ENCODE results near the gene NTN1.

NTN1 gene

GRCh38 chr17:9206741-9207332 lies 185.5 kb downstream of the NTN1 start:
- peaks cover 0 to 4% of the 10 kb centered on the region in 2 donors for H3K36me3 ChIP-seq (ENCODE audit: control insufficient read depth in 2 of 2, insufficient read depth in 2 of 2, low read length in 2 of 2)
- no peaks in the 10 kb centered on the region for H3K27me3 ChIP-seq (ENCODE audit: control insufficient read depth in 1 of 2, insufficient read depth in 2 of 2, low read length in 2 of 2)
- H3K9me3 ChIP-seq (ENCODE audit: control insufficient read depth in 2 of 2, low read length in 2 of 2) = no peaks in the 10 kb centered on the region
- H3K4me1 ChIP-seq (ENCODE audit: control insufficient read depth, insufficient read depth, low read length) = peaks cover 17% of the 10 kb centered on the region
- H3K27ac ChIP-seq (ENCODE audit: low read length) = no peak overlapping the region
- no peak overlapping the region for H3K9ac ChIP-seq (ENCODE audit: low read length in 2 of 2)
- H3K4me3 ChIP-seq (ENCODE audit: low read length in 2 of 2) = no peak overlapping the region

DNA sequence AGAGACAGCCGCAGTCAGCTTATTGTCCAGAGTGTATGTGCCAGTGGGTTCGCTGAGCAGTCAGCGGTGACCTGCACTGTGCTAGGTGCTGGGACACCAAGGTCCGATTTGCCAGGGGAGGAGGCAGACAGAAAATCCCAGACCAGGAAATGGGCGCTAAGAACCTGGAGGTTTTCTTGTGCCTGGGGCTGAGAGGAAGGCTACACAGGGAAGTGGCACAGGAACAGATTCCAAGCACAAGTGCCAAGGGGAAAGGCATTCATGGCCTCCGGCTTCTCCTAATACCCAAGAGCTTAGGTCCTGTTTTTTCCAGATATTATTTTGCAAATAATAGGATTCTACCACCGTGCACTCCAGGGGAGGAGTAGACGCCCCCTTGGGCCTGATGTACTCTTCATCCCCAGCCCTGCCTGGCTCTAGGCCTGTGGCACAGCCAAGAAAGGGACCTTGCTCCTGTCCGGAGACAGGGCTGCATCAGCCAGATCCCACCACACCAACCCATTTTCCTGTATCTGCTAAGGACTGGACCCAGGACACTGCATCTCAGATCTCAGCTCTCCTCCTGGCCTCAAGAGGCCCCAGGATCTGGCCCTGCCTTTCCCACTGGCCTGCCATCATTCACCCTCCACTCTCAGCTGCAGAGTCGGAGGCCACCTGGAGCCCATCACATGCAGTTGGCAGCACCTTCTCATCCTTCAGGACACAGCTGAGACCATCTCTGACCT lies 187.2 kb downstream of the NTN1 start:
- H3K27ac ChIP-seq (ENCODE audit: low read length) = no peak overlapping the region
- H3K9ac ChIP-seq (ENCODE audit: low read length in 2 of 2) = no peak overlapping the region
- peaks cover 0 to 4% of the 10 kb centered on the region in 2 donors for H3K36me3 ChIP-seq (ENCODE audit: control insufficient read depth in 2 of 2, insufficient read depth in 2 of 2, low read length in 2 of 2)
- peaks cover 19% of the 10 kb centered on the region for H3K4me1 ChIP-seq (ENCODE audit: control insufficient read depth, insufficient read depth, low read length)
- H3K9me3 ChIP-seq (ENCODE audit: control insufficient read depth in 2 of 2, low read length in 2 of 2) = no peaks in the 10 kb centered on the region
- no peaks in the 10 kb centered on the region for H3K27me3 ChIP-seq (ENCODE audit: control insufficient read depth in 1 of 2, insufficient read depth in 2 of 2, low read length in 2 of 2)
- no peak overlapping the region for H3K4me3 ChIP-seq (ENCODE audit: low read length in 2 of 2)

- peaks cover 0 to 4% of the 10 kb centered on the region in 2 donors for H3K36me3 ChIP-seq (ENCODE audit: control insufficient read depth in 2 of 2, insufficient read depth in 2 of 2, low read length in 2 of 2)
- no peak overlapping the region for H3K27ac ChIP-seq (ENCODE audit: low read length)
- H3K4me1 ChIP-seq (ENCODE audit: control insufficient read depth, insufficient read depth, low read length) = peaks cover 19% of the 10 kb centered on the region
- H3K9me3 ChIP-seq (ENCODE audit: control insufficient read depth in 2 of 2, low read length in 2 of 2) = no peaks in the 10 kb centered on the region
- no peak overlapping the region for H3K9ac ChIP-seq (ENCODE audit: low read length in 2 of 2)
- H3K27me3 ChIP-seq (ENCODE audit: control insufficient read depth in 1 of 2, insufficient read depth in 2 of 2, low read length in 2 of 2) = no peaks in the 10 kb centered on the region
- no peak overlapping the region for H3K4me3 ChIP-seq (ENCODE audit: low read length in 2 of 2)
Observed at GRCh38 chr17:9209347-9209746, 188.0 kb downstream of the NTN1 start.

DNA sequence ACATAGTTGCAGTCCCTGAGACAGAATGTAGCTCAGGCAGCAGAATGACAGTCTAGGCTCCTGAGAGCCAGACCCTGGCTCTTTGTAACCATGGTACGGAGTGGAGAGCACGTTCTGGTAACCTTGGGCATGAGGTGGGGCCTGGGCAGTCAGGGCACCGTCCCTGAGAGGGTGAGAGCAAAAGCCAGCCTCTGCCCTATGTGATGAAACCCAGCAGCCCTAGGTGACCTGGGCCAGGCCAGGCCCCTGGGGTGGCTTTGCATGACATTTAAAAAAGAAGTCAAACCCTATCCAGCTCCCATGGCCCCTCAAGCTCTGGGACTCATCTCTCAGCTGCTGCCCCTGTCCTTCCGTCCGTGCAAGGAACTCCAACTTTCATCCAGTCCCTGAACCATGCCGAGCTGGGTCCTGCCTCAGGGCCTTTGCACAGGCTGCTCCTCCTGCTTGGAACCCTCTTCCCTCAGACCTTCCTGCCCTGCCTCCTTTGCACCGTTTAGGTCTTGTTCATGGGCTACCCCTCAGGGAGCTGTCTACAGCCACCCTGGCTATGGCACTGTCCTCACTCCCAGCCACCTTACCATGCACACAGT lies 188.6 kb downstream of the NTN1 start:
- H3K27ac ChIP-seq (ENCODE audit: low read length) = no peak overlapping the region
- peaks cover 0 to 4% of the 10 kb centered on the region in 2 donors for H3K36me3 ChIP-seq (ENCODE audit: control insufficient read depth in 2 of 2, insufficient read depth in 2 of 2, low read length in 2 of 2)
- no peaks in the 10 kb centered on the region for H3K9me3 ChIP-seq (ENCODE audit: control insufficient read depth in 2 of 2, low read length in 2 of 2)
- no peak overlapping the region for H3K4me3 ChIP-seq (ENCODE audit: low read length in 2 of 2)
- no peak overlapping the region for H3K9ac ChIP-seq (ENCODE audit: low read length in 2 of 2)
- H3K27me3 ChIP-seq (ENCODE audit: control insufficient read depth in 1 of 2, insufficient read depth in 2 of 2, low read length in 2 of 2) = no peaks in the 10 kb centered on the region
- peaks cover 19% of the 10 kb centered on the region for H3K4me1 ChIP-seq (ENCODE audit: control insufficient read depth, insufficient read depth, low read length)

DNA sequence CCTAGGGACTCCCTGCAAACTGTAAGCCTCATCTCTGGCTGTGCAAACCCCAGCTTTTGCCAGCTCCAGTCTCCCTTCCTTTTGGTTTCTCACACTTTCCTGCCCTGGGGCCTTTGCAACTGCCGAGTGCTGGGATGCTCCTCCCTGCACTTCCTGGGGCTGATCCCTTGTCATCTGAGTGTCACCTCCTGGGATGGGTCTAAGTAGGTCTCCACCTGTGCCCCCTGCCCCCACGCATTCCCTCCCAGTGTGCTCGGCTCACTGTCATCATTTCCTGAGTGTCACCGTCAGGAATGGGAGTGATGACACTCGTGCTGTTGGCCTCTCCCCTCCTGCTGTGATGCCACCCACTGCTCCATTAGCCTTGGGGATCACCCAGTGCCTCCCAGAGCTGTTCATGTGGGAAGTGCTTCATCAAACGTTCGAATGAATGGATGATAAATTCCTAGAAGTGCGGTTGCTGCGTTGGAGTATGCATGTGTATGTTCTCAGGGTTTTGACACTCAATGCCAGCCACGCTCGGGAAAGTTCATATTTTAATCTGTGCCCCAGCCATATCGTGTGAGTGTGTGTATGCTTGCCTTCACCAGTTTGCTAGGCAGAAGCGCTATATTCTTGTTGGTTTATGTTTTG lies 189.9 kb downstream of the NTN1 start:
- Histone ChIP-seq H3K9ac (ENCODE audit: low read length in 2 of 2) (no peak overlapping the region), H3K36me3 (ENCODE audit: control insufficient read depth in 2 of 2, insufficient read depth in 2 of 2, low read length in 2 of 2) (peaks cover 0 to 4% of the 10 kb centered on the region in 2 donors), H3K4me3 (ENCODE audit: low read length in 2 of 2) (no peak overlapping the region), H3K9me3 (ENCODE audit: control insufficient read depth in 2 of 2, low read length in 2 of 2) (peaks cover 2 to 10% of the 10 kb centered on the region in 2 donors), H3K27me3 (ENCODE audit: control insufficient read depth in 1 of 2, insufficient read depth in 2 of 2, low read length in 2 of 2) (no peaks in the 10 kb centered on the region), H3K27ac (ENCODE audit: low read length) (no peak overlapping the region), H3K4me1 (ENCODE audit: control insufficient read depth, insufficient read depth, low read length) (peaks cover 9% of the 10 kb centered on the region)

- H3K4me3 ChIP-seq (ENCODE audit: low read length in 2 of 2) = no peak overlapping the region
- H3K27ac ChIP-seq (ENCODE audit: low read length) = no peak overlapping the region
Observed at GRCh38 chr17:9212376-9213302, 191.3 kb downstream of the NTN1 start.

GRCh38 chr17:9213303-9213640 lies 192.0 kb downstream of the NTN1 start:
- Histone ChIP-seq H3K4me3 (ENCODE audit: low read length in 2 of 2) (no peak overlapping the region), H3K27me3 (ENCODE audit: control insufficient read depth in 1 of 2, insufficient read depth in 2 of 2, low read length in 2 of 2) (no peaks in the 10 kb centered on the region), H3K9ac (ENCODE audit: low read length in 2 of 2) (no peak overlapping the region), H3K4me1 (ENCODE audit: control insufficient read depth, insufficient read depth, low read length) (peaks cover 5% of the 10 kb centered on the region), H3K27ac (ENCODE audit: low read length) (no peak overlapping the region), H3K9me3 (ENCODE audit: control insufficient read depth in 2 of 2, low read length in 2 of 2) (peaks cover 2 to 10% of the 10 kb centered on the region in 2 donors), H3K36me3 (ENCODE audit: control insufficient read depth in 2 of 2, insufficient read depth in 2 of 2, low read length in 2 of 2) (peaks cover 0 to 6% of the 10 kb centered on the region in 2 donors)

More at GRCh38 chr17:9212376-9213302, 191.3 kb downstream of the NTN1 start:
- H3K9ac ChIP-seq (ENCODE audit: low read length in 2 of 2) = no peak overlapping the region
- H3K36me3 ChIP-seq (ENCODE audit: control insufficient read depth in 2 of 2, insufficient read depth in 2 of 2, low read length in 2 of 2) = peaks cover 0 to 4% of the 10 kb centered on the region in 2 donors
- H3K4me1 ChIP-seq (ENCODE audit: control insufficient read depth, insufficient read depth, low read length) = peaks cover 5% of the 10 kb centered on the region
- no peaks in the 10 kb centered on the region for H3K27me3 ChIP-seq (ENCODE audit: control insufficient read depth in 1 of 2, insufficient read depth in 2 of 2, low read length in 2 of 2)
- H3K9me3 ChIP-seq (ENCODE audit: control insufficient read depth in 2 of 2, low read length in 2 of 2) = peaks cover 2 to 10% of the 10 kb centered on the region in 2 donors

GRCh38 chr17:9215465-9215864 lies 194.2 kb downstream of the NTN1 start:
- Histone ChIP-seq H3K27ac (ENCODE audit: low read length) (no peak overlapping the region), H3K9ac (ENCODE audit: low read length in 2 of 2) (no peak overlapping the region), H3K36me3 (ENCODE audit: control insufficient read depth in 2 of 2, insufficient read depth in 2 of 2, low read length in 2 of 2) (peaks cover 0 to 2% of the 10 kb centered on the region in 2 donors), H3K4me1 (ENCODE audit: control insufficient read depth, insufficient read depth, low read length) (peaks cover 5% of the 10 kb centered on the region), H3K9me3 (ENCODE audit: control insufficient read depth in 2 of 2, low read length in 2 of 2) (peaks cover 2 to 10% of the 10 kb centered on the region in 2 donors), H3K4me3 (ENCODE audit: low read length in 2 of 2) (no peak overlapping the region), H3K27me3 (ENCODE audit: control insufficient read depth in 1 of 2, insufficient read depth in 2 of 2, low read length in 2 of 2) (no peaks in the 10 kb centered on the region)

- H3K9ac ChIP-seq (ENCODE audit: low read length in 2 of 2) = no peak overlapping the region
Observed at GRCh38 chr17:9217151-9218056, 196.1 kb downstream of the NTN1 start.

More at GRCh38 chr17:9217151-9218056, 196.1 kb downstream of the NTN1 start:
- no peaks in the 10 kb centered on the region for H3K27me3 ChIP-seq (ENCODE audit: control insufficient read depth in 1 of 2, insufficient read depth in 2 of 2, low read length in 2 of 2)
- no peak overlapping the region for H3K4me3 ChIP-seq (ENCODE audit: low read length in 2 of 2)
- peaks cover 5% of the 10 kb centered on the region for H3K4me1 ChIP-seq (ENCODE audit: control insufficient read depth, insufficient read depth, low read length)
- peaks cover 2 to 10% of the 10 kb centered on the region in 2 donors for H3K9me3 ChIP-seq (ENCODE audit: control insufficient read depth in 2 of 2, low read length in 2 of 2)
- no peak overlapping the region for H3K27ac ChIP-seq (ENCODE audit: low read length)
- H3K36me3 ChIP-seq (ENCODE audit: control insufficient read depth in 2 of 2, insufficient read depth in 2 of 2, low read length in 2 of 2) = peaks cover 0 to 2% of the 10 kb centered on the region in 2 donors

All from stomach smooth muscle (tissue), 2 donors.